Right lobe of liver (tissue), 6 donors: ENCODE data around the gene MIB1. TPM values are rescaled to one million over a fixed set of nuclear protein-coding genes. Genes with fewer than 3 reads are reported as not detected.
A peak's percentile ranks its signal among the peaks of the same experiment; 100 is the strongest.

ENCODE experiments used
- ATAC-seq, 4 donors: fragments of 200-7000 bp; cut with Tn5 transposase; one replicate each; pipeline ENCODE4 v1.9.1; 2020; ENCODE audit warnings: mild to moderate bottlenecking in 4 of 4, moderate library complexity in 4 of 4
- DNase-seq, 3 donors: peaks; one replicate each; pipeline ENCODE4 v3.0.0-alpha.2; 2020
- H3K27ac ChIP-seq, 3 donors: fragments of 200-600 bp; one replicate each; pipeline ENCODE4 v1.8.0; 2022
- H3K27me3 ChIP-seq, 2 donors: fragments of 200-600 bp; one replicate each; pipeline ENCODE4 v1.8.0; 2022
- H3K36me3 ChIP-seq, 4 donors: fragments of 200-600 bp; sonication (generic) in 1 of 4; one replicate each; pipeline versions ENCODE4 v1.5.1 to v1.8.0; 2017 to 2022; ENCODE audit warnings: control low read depth in 1 of 4
- H3K4me1 ChIP-seq, 4 donors: fragments of 200-600 bp; sonication (generic) in 1 of 4; one replicate each; pipeline versions ENCODE4 v1.5.1 to v1.8.0; 2017 to 2022; ENCODE audit warnings: control low read depth in 1 of 4
- H3K4me3 ChIP-seq, 3 donors: fragments of 200-600 bp; one replicate each; pipeline ENCODE4 v1.8.0; 2022
- H3K9me3 ChIP-seq, 4 donors: fragments of 200-600 bp; sonication (generic) in 1 of 4; one replicate each; pipeline versions ENCODE4 v1.5.1 to v1.8.0; 2017 to 2022; ENCODE audit warnings: control low read depth in 1 of 4
- POLR2A ChIP-seq: fragments of 450-650 bp; IDR thresholded peaks from one replicate; pipeline ENCODE4 v1.6.1; 2017; ENCODE audit warnings: antibody characterized with exemption, mild to moderate bottlenecking
- WGBS: methylation state at CpG from one replicate; pipeline ENCODE4 v1.1.6; 2018; ENCODE audit warnings: low coverage, low lambda C conversion rate; ENCODE audit not compliant: insufficient coverage; ENCODE audit errors: missing lambda C conversion rate; 5-methylcytosine and 5-hydroxymethylcytosine counted together
- intact Hi-C, 2 donors: fragments of 100-400 bp; cut with DNase I; formaldehyde crosslinking; loops; one replicate each; pipeline versions ENCODE4 v1.11.2 to v1.14.1; 2022
- total RNA-seq, 6 experiments: library from RNA; depleted of rRNA in 2 of 6; stranded (reverse); fragments of >200 nt in 2 of 6; fragmentation: NEBNext Ultra II Directional in 3 of 6; extraction: Animal tissue kit (Norgen Biotek cat#: 25700) in 3 of 6; gene quantifications; one replicate each; pipeline versions ENCODE4 v1.1.0 to v1.2.4, GENCODE V29; 2016 to 2023
- TF ChIP-seq, protein P1 (sequence below), 4 donors: fragments of 200-600 bp in 3 of 4; fragments of 450-650 bp in 1 of 4; IDR thresholded peaks; one replicate each; pipeline versions ENCODE4 v1.5.1 to v1.8.0; 2016 to 2022; ENCODE audit warnings: antibody characterized with exemption in 4 of 4, mild to moderate bottlenecking in 2 of 4
- donor health status: DM: no; HTN: yes; CAD: no.
- donor health status: DM: no; HTN: no; CAD: no.
- donor health status: DM: no; HTN: no; CAD: no.
- donor health status: DM: no; HTN: yes; CAD: no.
- donor health status: DM: no; HTN: yes; CAD: no.

Gene MIB1
- total RNA-seq, 6 experiments from 2014 or later, result 10.6 to 17.1 (median 14.6) TPM

DNA sequence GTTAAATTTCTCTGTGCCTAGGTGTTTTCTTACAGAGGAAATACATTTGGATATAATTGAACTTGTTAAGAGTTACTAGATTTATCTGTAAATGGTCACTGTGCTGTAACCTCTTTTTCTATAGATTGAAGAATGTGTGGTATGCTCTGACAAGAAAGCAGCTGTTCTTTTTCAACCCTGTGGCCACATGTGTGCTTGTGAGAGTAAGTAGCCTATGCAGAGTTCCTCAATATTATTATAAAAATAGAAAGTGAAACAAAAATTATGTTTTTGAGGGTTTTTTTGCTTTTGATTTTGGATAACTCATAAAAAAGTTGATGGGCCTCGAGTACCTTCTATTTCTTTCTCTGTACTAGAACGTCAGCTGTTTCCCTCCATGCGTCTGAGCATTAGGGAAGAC lies 112.4 kb downstream of the MIB1 start:
- no peaks in the 10 kb centered on the region for H3K9me3 ChIP-seq
- 70% methylated on average over 3 of the region's 3 CpGs for WGBS
- H3K4me3 ChIP-seq, result no peak overlapping the region
- H3K27ac ChIP-seq, result no peak overlapping the region
- no peaks in the 10 kb centered on the region for H3K27me3 ChIP-seq
- peaks cover 0 to 9% (median 0%) of the 10 kb centered on the region in 4 donors for H3K4me1 ChIP-seq
- TF ChIP-seq, protein P1, sequence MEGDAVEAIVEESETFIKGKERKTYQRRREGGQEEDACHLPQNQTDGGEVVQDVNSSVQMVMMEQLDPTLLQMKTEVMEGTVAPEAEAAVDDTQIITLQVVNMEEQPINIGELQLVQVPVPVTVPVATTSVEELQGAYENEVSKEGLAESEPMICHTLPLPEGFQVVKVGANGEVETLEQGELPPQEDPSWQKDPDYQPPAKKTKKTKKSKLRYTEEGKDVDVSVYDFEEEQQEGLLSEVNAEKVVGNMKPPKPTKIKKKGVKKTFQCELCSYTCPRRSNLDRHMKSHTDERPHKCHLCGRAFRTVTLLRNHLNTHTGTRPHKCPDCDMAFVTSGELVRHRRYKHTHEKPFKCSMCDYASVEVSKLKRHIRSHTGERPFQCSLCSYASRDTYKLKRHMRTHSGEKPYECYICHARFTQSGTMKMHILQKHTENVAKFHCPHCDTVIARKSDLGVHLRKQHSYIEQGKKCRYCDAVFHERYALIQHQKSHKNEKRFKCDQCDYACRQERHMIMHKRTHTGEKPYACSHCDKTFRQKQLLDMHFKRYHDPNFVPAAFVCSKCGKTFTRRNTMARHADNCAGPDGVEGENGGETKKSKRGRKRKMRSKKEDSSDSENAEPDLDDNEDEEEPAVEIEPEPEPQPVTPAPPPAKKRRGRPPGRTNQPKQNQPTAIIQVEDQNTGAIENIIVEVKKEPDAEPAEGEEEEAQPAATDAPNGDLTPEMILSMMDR (IDR thresholded peaks at IDR 0.05), result no peak
- no peak for TF ChIP-seq POLR2A
- intact Hi-C loops, result no loop called here
- no peak for DNase-seq
- peaks cover 0 to 5% (median 0%) of the 10 kb centered on the region in 4 donors for H3K36me3 ChIP-seq
- ATAC-seq, result peak in 1 of 4 donors; percentile 31

DNA sequence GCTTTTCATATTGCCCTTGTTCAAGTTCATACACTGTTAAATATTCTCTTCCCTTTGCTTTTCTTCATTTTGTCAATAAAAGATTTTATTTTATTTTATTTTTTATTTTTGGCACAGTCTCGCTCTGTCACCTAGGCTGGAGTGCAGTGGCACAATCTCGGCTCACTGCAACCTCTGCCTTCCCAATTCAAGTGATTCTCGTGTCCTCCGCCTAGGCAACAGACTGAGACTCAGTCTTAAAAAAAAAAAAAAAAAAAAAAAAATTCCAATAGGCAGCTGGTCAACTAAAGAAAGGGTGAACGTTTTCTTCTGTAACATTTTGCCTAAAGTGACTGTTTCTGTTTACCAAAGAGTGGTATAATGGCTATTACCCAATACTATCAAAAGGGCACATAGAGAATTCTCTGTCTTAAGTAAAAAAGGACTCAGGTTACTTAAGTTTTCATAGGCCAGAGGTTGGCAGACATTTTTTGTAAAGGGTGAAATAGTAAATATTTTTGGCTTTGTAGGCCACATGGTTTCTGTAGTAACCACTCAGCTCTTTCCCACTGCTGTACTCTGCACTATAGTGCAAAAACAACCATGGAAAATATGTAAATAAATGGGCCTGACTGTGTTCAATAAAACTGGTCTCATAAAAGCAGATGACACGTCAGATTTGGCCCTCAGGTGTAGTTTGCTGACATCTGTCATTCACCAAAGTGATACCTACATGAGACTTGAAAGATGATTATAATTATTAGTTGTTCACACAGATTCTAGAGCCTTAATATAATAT lies 113.4 kb downstream of the MIB1 start:
- peaks cover 0 to 13% (median 0%) of the 10 kb centered on the region in 4 donors for H3K36me3 ChIP-seq
- ATAC-seq (peak; percentile 49 to 72 (median 68)), DNase-seq (no peak)
- no peaks in the 10 kb centered on the region for H3K27me3 ChIP-seq
- TF ChIP-seq POLR2A, result no peak
- TF ChIP-seq, protein P1 (IDR thresholded peaks at IDR 0.05), result no peak
- WGBS, result 45% methylated on average over 5 of the region's 6 CpGs
- intact Hi-C loops, result no loop called here
- H3K4me3 ChIP-seq, result no peak overlapping the region
- H3K4me1 ChIP-seq, result peaks cover 0 to 9% (median 0%) of the 10 kb centered on the region in 4 donors
- H3K9me3 ChIP-seq, result no peaks in the 10 kb centered on the region
- H3K27ac ChIP-seq, result no peak overlapping the region

DNA sequence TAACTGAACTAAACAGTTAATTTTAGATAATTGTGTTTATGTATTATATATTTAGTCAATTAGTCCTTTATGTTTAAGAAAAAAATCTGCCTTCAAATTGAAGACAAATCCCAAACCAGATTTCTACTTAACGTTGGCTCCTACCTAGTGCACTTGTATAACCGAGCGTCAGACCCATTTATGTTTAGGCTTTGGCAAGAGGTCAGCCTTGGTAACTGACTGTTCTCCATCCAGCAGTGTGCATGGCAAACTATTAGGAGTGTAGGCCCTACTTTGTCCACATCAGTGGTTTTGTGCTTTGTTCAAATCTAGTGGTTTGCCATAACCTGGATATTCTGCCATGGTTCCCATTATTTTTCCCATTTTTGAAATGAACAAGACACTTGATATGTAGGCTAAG lies 114.8 kb downstream of the MIB1 start:
- 97% methylated on average over 3 of the region's 3 CpGs for WGBS
- no peak overlapping the region for H3K27ac ChIP-seq
- H3K36me3 ChIP-seq, result peaks cover 0 to 13% (median 0%) of the 10 kb centered on the region in 4 donors
- no peak for ATAC-seq
- TF ChIP-seq, protein P1 (IDR thresholded peaks at IDR 0.05), result no peak
- TF ChIP-seq POLR2A, result no peak
- intact Hi-C loops, result no loop called here
- peaks cover 0 to 9% (median 0%) of the 10 kb centered on the region in 4 donors for H3K4me1 ChIP-seq
- no peak for DNase-seq
- H3K27me3 ChIP-seq, result no peaks in the 10 kb centered on the region
- H3K4me3 ChIP-seq, result no peak overlapping the region
- no peaks in the 10 kb centered on the region for H3K9me3 ChIP-seq

DNA sequence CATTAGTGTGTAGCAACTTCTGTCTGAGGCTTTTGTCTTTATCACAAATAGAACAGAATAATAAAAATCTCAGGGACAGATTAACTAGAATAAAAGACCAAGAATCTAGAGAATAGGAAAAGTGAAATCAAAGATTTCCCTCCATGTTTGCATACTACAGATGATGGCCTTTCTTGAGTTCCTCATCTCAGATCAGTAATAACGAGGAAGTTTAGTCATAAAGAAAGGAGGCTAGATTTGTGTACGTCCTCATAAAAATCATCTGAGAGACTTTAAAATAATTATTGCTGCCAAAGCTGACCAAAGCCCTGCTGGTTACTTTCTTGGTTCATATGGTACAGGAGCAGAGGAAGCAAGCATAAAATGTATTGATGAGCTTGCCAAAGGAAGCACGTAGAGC lies 117.3 kb downstream of the MIB1 start:
- Histone ChIP-seq H3K4me3 (no peak overlapping the region), H3K9me3 (no peaks in the 10 kb centered on the region), H3K27ac (no peak overlapping the region), H3K36me3 (peaks cover 0 to 15% (median 0%) of the 10 kb centered on the region in 4 donors), H3K4me1 (peaks cover 0 to 9% (median 0%) of the 10 kb centered on the region in 4 donors), H3K27me3 (no peaks in the 10 kb centered on the region)
- no peak for TF ChIP-seq POLR2A
- TF ChIP-seq, protein P1 (IDR thresholded peaks at IDR 0.05), result no peak
- ATAC-seq, result no peak
- intact Hi-C loops, result no loop called here
- no peak for DNase-seq
- 56% methylated on average over 3 of the region's 3 CpGs for WGBS
